Keratinocyte (primary cell): ENCODE results near the gene ASCC3. TPM values are rescaled to one million over a fixed set of nuclear protein-coding genes. Genes with fewer than 3 reads are reported as not detected.

ENCODE experiments used
- DNase-seq: peaks from one replicate; pipeline ENCODE4 v3.0.0-alpha.2; 2011; ENCODE audit warnings: low read depth, missing footprints, low spot score
- FAIRE-seq: peaks from 2 replicates; lab custom pipeline; 2011; peaks lifted over from hg19 to GRCh38; lab: Jason Lieb, UNC
- H2AFZ ChIP-seq: 2 replicates; pipeline ENCODE4 v1.6.0; 2012; ENCODE audit warnings: low read length, control low read depth, inconsistent platforms; ENCODE audit not compliant: control insufficient read depth
- H3K27ac ChIP-seq: 2 replicates; pipeline ENCODE4 v1.5.1; 2011; ENCODE audit warnings: low read length; ENCODE audit not compliant: control insufficient read depth, insufficient read depth
- H3K27me3 ChIP-seq: 3 replicates; pipeline ENCODE4 v1.6.0; 2011; ENCODE audit warnings: low read length; ENCODE audit not compliant: control insufficient read depth, insufficient read depth; ENCODE audit errors: extremely low read depth
- H3K36me3 ChIP-seq, 2 experiments: 2 replicates in 1 of 2; 3 replicates in 1 of 2; pipeline ENCODE4 v1.5.1; 2011; ENCODE audit warnings: low read length in 2 of 2, mild to moderate bottlenecking in 1 of 2; ENCODE audit not compliant: control insufficient read depth in 2 of 2, insufficient read depth in 2 of 2; ENCODE audit errors: extremely low read depth in 1 of 2
- H3K4me1 ChIP-seq: 3 replicates; pipeline ENCODE4 v1.5.1; 2011; ENCODE audit warnings: low read length; ENCODE audit not compliant: control insufficient read depth, insufficient read depth; ENCODE audit errors: extremely low read depth
- H3K4me2 ChIP-seq: 3 replicates; pipeline ENCODE4 v1.6.0; 2011; ENCODE audit warnings: low read depth, low read length; ENCODE audit not compliant: control insufficient read depth, insufficient read depth; ENCODE audit errors: extremely low read depth
- H3K4me3 ChIP-seq, 3 experiments: fragments of 200-600 bp in 1 of 3; sonication (generic) in 1 of 3; 2 replicates in 2 of 3; 3 replicates in 1 of 3; pipeline ENCODE4 v1.5.1; 2011 to 2016; ENCODE audit warnings: low read length in 3 of 3, mild to moderate bottlenecking in 3 of 3, control low read depth in 2 of 3, inconsistent platforms in 1 of 3, low read depth in 1 of 3, mixed read lengths in 1 of 3, mixed run types in 1 of 3, moderate library complexity in 1 of 3; ENCODE audit not compliant: control insufficient read depth in 2 of 3, insufficient read depth in 2 of 3; ENCODE audit errors: extremely low read depth in 1 of 3
- H3K79me2 ChIP-seq: 2 replicates; pipeline ENCODE4 v1.6.0; 2012; ENCODE audit warnings: low read length; ENCODE audit not compliant: control insufficient read depth, insufficient read depth
- H3K9ac ChIP-seq: 3 replicates; pipeline ENCODE4 v1.6.0; 2011; ENCODE audit warnings: low read length; ENCODE audit not compliant: control insufficient read depth, insufficient read depth; ENCODE audit errors: extremely low read depth
- H3K9me1 ChIP-seq: 3 replicates; pipeline ENCODE4 v1.6.0; 2011; ENCODE audit warnings: low read length; ENCODE audit not compliant: control insufficient read depth, insufficient read depth; ENCODE audit errors: extremely low read depth
- H3K9me3 ChIP-seq: 2 replicates; pipeline ENCODE4 v1.5.1; 2012; ENCODE audit warnings: low read depth, low read length; ENCODE audit not compliant: control insufficient read depth
- H4K20me1 ChIP-seq: 3 replicates; pipeline ENCODE4 v1.6.0; 2011; ENCODE audit warnings: low read length; ENCODE audit not compliant: control insufficient read depth, insufficient read depth; ENCODE audit errors: extremely low read depth
- EZH2 ChIP-seq: IDR thresholded peaks from one replicate; pipeline ENCODE4 v1.6.1; 2012; ENCODE audit warnings: inconsistent platforms, mild to moderate bottlenecking, low read length, moderate library complexity
- dilution Hi-C: fragments of 300-500 bp; cut with MboI; formaldehyde crosslinking; loops from one replicate; pipeline ENCODE4 v1.7.0; 2020; ENCODE audit warnings: low sequenced_read_pairs; ENCODE audit not compliant: extremely low pct_ligation_motif_present
- polyA plus RNA-seq, 5 experiments: library from polyadenylated mRNA; depleted of rRNA in 3 of 5; stranded (reverse) in 3 of 5; stranded (forward) in 1 of 5; unstranded in 1 of 5; fragments of >200 nt; gene quantifications; 1 replicate in 1 of 5; 2 replicates in 3 of 5; 3 replicates in 1 of 5; pipeline versions ENCODE4 v1.2.1 to v1.2.3, GENCODE V29; 2011 to 2012; ENCODE audit warnings: missing spikeins in 2 of 5, low read depth in 1 of 5, low replicate concordance in 1 of 5
- TF ChIP-seq, protein P1 (sequence below), 3 experiments: IDR thresholded peaks in 1 of 3; conservative IDR thresholded peaks in 1 of 3; optimal IDR thresholded peaks in 1 of 3; 2 replicates in 2 of 3; 3 replicates in 1 of 3; pipeline versions ENCODE3 to v1.5.1; 2011; ENCODE audit warnings: low read length in 3 of 3, mild to moderate bottlenecking in 3 of 3, moderate library complexity in 2 of 3, control low read depth in 1 of 3, inconsistent platforms in 1 of 3; ENCODE audit not compliant: insufficient read depth in 2 of 3; ENCODE audit errors: extremely low read depth in 1 of 3

ASCC3 gene
- polyA plus RNA-seq, 1 donor (not counting 4 experiments of a cell fraction or from before 2014, with no cell fraction given) = 58.6 TPM

DNA sequence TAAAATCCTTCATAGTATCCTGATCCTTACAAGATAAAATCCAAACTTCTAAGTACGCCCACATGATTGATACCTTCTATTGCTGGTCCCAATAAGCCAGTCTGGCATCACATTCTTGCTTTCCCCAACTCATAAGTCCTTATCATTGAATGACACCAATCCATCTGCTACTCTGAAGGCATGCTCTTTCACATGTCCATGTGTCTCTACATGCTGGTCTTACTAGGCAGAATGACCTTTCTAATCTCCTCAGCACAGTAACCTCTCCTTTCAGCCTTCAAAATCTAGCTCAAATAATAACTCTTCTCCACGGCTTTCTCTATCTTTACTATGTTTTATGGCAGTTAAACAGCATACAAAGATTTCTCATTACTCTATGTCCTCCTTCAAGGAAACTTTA is 71.1 kb downstream of the ASCC3 start:
- no peaks in the 10 kb centered on the region for H3K9me3 ChIP-seq
- H3K27me3 ChIP-seq = no peaks in the 10 kb centered on the region
- no peak overlapping the region for H3K9ac ChIP-seq
- FAIRE-seq = no peak
- H3K27ac ChIP-seq = no peak overlapping the region
- H3K36me3 ChIP-seq = peaks cover 0 to under 1% of the 10 kb centered on the region in 2 experiments
- H3K9me1 ChIP-seq = no peaks in the 10 kb centered on the region
- no peak for TF ChIP-seq EZH2
- TF ChIP-seq, protein P1, sequence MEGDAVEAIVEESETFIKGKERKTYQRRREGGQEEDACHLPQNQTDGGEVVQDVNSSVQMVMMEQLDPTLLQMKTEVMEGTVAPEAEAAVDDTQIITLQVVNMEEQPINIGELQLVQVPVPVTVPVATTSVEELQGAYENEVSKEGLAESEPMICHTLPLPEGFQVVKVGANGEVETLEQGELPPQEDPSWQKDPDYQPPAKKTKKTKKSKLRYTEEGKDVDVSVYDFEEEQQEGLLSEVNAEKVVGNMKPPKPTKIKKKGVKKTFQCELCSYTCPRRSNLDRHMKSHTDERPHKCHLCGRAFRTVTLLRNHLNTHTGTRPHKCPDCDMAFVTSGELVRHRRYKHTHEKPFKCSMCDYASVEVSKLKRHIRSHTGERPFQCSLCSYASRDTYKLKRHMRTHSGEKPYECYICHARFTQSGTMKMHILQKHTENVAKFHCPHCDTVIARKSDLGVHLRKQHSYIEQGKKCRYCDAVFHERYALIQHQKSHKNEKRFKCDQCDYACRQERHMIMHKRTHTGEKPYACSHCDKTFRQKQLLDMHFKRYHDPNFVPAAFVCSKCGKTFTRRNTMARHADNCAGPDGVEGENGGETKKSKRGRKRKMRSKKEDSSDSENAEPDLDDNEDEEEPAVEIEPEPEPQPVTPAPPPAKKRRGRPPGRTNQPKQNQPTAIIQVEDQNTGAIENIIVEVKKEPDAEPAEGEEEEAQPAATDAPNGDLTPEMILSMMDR (optimal IDR thresholded peaks at IDR 0.05 in 1 of 3, IDR thresholded peaks at IDR 0.05 in 1 of 3, conservative IDR thresholded peaks at IDR 0.05 in 1 of 3; ENCODE audit: extremely low read depth in 1 of 3, insufficient read depth in 2 of 3, low read length in 3 of 3) = no peak
- no peak overlapping the region for H3K4me2 ChIP-seq
- dilution Hi-C loops = no loop called here
- DNase-seq = no peak
- H3K4me1 ChIP-seq = peaks cover 3% of the 10 kb centered on the region
- H2AFZ ChIP-seq = no peak overlapping the region
- H3K79me2 ChIP-seq = peaks cover 43% of the 10 kb centered on the region
- no peaks in the 10 kb centered on the region for H4K20me1 ChIP-seq
- no peak overlapping the region for H3K4me3 ChIP-seq

DNA sequence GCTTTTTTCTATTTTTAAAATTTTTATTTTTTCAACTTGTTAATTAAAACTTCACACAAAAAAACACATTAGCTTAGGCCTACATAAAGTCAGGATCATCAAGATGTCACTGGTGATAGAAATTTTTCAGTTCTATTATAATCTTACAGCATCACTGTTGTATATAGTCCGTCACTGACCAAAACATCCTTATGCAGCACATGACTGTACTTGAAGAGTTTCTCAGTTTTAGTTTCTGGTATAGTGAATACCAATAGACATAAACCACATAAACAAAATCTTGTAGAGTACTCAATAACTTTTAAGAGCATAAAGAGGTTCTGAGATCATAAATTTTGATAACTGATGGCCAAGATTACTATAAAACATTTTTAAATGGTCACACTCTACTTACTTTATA is 71.8 kb downstream of the ASCC3 start:
- H3K9ac ChIP-seq = no peak overlapping the region
- peaks cover 0 to 2% of the 10 kb centered on the region in 2 experiments for H3K36me3 ChIP-seq
- H2AFZ ChIP-seq = no peak overlapping the region
- DNase-seq = no peak
- peaks cover 3% of the 10 kb centered on the region for H3K4me1 ChIP-seq
- H3K4me3 ChIP-seq = no peak overlapping the region
- no peak for TF ChIP-seq EZH2
- TF ChIP-seq, protein P1 (optimal IDR thresholded peaks at IDR 0.05 in 1 of 3, IDR thresholded peaks at IDR 0.05 in 1 of 3, conservative IDR thresholded peaks at IDR 0.05 in 1 of 3; ENCODE audit: extremely low read depth in 1 of 3, insufficient read depth in 2 of 3, low read length in 3 of 3) = no peak
- dilution Hi-C loops = no loop called here
- H3K79me2 ChIP-seq = peaks cover 46% of the 10 kb centered on the region
- no peaks in the 10 kb centered on the region for H3K9me1 ChIP-seq
- H4K20me1 ChIP-seq = no peaks in the 10 kb centered on the region
- H3K4me2 ChIP-seq = no peak overlapping the region
- H3K27me3 ChIP-seq = no peaks in the 10 kb centered on the region
- H3K9me3 ChIP-seq = no peaks in the 10 kb centered on the region
- FAIRE-seq = no peak
- no peak overlapping the region for H3K27ac ChIP-seq
